ENCODE results near the gene LY6G5B.
"Not testable (repeated sequence)": the region's sequence is repeated elsewhere in the genome, so short reads cannot be mapped to it uniquely, and the experiment has no call there.

Gene LY6G5B

GRCh38 chr6:31690231-31691077 lies 20.7 kb downstream of the LY6G5B start:
- no peak for DNase-seq

GRCh38 chr6:31691078-31691463 lies 21.3 kb downstream of the LY6G5B start:
- DNase-seq: no peak

- no peak for DNase-seq
Measured at GRCh38 chr6:31691564-31692108, 21.9 kb downstream of the LY6G5B start.

- DNase-seq: no peak
Measured at GRCh38 chr6:31692353-31692752, 22.6 kb downstream of the LY6G5B start.

- no peak for DNase-seq
Measured at GRCh38 chr6:31692886-31693285, 23.1 kb downstream of the LY6G5B start.

- DNase-seq: no peak
Measured at GRCh38 chr6:31693535-31693934, 23.8 kb downstream of the LY6G5B start.

- DNase-seq: no peak
Measured at GRCh38 chr6:31697555-31697954, 27.8 kb downstream of the LY6G5B start.

GRCh38 chr6:31700740-31701401 lies 31.1 kb downstream of the LY6G5B start:
- no peak for DNase-seq

GRCh38 chr6:31701666-31702404 lies 32.1 kb downstream of the LY6G5B start:
- no peak for DNase-seq

GRCh38 chr6:31702405-31702818 lies 32.6 kb downstream of the LY6G5B start:
- DNase-seq: peak in 4 of 51 donors; percentile 52 to 75 (median 58)

- peak in 50 of 51 donors; percentile 68 to 99 (median 95) for DNase-seq
Measured at GRCh38 chr6:31702819-31703716, 33.3 kb downstream of the LY6G5B start, which contains the start of gene ABHD16A. ABHD16A (minus strand) TSS chr6:31703324; CDS start chr6:31703281, 43 bp downstream.

GRCh38 chr6:31705931-31706330 lies 36.2 kb downstream of the LY6G5B start:
- no peak for DNase-seq

- no peak for DNase-seq
Measured at GRCh38 chr6:31706599-31706998, 36.8 kb downstream of the LY6G5B start, which contains the start of gene LY6G6F. LY6G6F (plus strand) TSS chr6:31706866; CDS start chr6:31706907, 41 bp downstream.

GRCh38 chr6:31707701-31708100 lies 37.9 kb downstream of the LY6G5B start:
- DNase-seq: no peak

- DNase-seq: no peak
Measured at GRCh38 chr6:31708224-31708623, 38.4 kb downstream of the LY6G5B start.

- not testable (repeated sequence) for DNase-seq
Measured at GRCh38 chr6:31709157-31709556, 39.4 kb downstream of the LY6G5B start.

GRCh38 chr6:31710523-31711219 lies 40.9 kb downstream of the LY6G5B start:
- no peak for DNase-seq

GRCh38 chr6:31711233-31711632 lies 41.5 kb downstream of the LY6G5B start:
- DNase-seq: no peak

- no peak for DNase-seq
Measured at GRCh38 chr6:31712296-31712695, 42.5 kb downstream of the LY6G5B start.

- DNase-seq: no peak
Measured at GRCh38 chr6:31713465-31713864, 43.7 kb downstream of the LY6G5B start.

Measured in hypothalamus (tissue), 51 donors.